IPS DF 4.7 (cell line): ENCODE results near the gene FUS.
"Not testable (repeated sequence)": the region's sequence is repeated elsewhere in the genome, so short reads cannot be mapped to it uniquely, and the experiment has no call there.

Source experiments
- DNase-seq: peaks from one replicate; pipeline ENCODE4 v3.0.0-alpha.2; 2013; ENCODE audit warnings: low spot score; ENCODE audit errors: extremely low read depth

The FUS gene

GRCh38 chr16:31179747-31180459 is at the start of gene FUS:
TSS of gene FUS (plus strand) at chr16:31180139. CDS start at chr16:31180215, 76 bp downstream.
- DNase-seq = no peak

- DNase-seq = no peak
Measured at GRCh38 chr16:31130336-31130891, 49.5 kb upstream of the FUS start.

- DNase-seq = no peak
Measured at GRCh38 chr16:31130899-31131298, 49.0 kb upstream of the FUS start.

DNA sequence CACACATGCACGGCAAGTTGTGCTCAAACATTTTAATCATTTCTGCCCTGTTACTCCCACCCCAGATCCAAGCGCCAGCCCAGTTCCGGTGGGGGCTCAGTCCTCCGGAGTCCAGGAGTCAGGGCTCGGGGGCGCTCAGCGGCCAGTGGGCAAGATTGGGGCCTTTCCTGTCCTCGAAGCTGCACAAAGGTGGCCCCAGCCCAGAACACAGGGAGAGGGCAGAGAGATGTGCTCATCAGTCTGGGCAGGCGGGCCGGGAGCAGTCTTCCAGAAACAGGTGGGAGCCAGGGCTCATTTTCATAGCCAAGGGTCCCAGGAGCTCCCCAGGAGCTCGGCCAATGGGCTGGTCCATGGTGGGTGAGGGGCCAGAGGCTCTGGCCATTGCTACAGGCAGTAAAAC is 48.5 kb upstream of the FUS start:
- no peak for DNase-seq

GRCh38 chr16:31131841-31132271 is 48.1 kb upstream of the FUS start:
- no peak for DNase-seq

- DNase-seq = no peak
Measured at GRCh38 chr16:31132303-31132979, 47.5 kb upstream of the FUS start.

- DNase-seq = no peak
Measured at GRCh38 chr16:31133046-31133501, 46.9 kb upstream of the FUS start.

- DNase-seq = no peak
Measured at GRCh38 chr16:31134091-31134571, 45.8 kb upstream of the FUS start.

DNA sequence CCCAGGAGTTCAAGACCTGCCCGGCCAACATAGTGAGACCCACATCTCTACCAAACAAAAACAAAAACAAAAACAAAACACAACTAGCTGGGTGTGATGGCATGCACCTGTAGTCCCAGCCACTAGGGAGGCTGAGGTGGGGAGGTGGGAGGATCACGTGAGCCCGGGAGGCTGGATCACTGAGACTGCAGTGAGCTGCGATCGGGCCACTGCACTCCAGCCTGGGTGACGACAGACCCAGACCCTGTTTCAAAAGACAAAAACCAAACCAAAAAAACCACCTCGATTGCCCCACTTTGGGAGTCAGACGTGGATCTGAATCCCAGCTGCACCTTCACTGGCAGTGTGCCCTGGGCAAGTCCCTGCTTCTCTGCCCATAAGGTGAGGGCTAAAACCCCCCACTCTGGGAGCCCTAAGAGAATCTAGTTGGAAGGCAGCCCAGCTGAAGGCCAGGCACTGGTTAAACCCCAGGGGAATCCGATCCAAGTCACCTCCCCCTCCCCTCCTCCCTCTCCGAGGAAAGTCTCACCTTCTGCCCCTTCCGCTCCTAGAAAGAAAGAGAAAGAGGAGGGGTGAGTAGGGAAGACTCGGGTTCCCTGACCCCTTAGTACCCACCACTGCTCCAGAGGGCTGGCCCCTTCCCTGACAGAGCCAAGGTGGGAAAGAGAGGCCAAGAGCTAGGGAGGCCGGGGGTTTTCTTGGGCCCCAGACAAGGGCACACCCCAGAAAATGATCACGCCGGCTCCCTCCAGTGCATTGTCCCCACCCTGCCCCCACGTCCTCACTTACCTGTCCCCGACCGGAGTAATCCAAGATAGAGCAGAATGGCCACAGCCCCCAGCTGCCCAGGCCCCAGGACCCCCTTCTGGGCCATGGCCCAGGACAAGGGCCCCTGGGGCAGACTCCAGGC is 45.1 kb upstream of the FUS start:
- no peak for DNase-seq

DNA sequence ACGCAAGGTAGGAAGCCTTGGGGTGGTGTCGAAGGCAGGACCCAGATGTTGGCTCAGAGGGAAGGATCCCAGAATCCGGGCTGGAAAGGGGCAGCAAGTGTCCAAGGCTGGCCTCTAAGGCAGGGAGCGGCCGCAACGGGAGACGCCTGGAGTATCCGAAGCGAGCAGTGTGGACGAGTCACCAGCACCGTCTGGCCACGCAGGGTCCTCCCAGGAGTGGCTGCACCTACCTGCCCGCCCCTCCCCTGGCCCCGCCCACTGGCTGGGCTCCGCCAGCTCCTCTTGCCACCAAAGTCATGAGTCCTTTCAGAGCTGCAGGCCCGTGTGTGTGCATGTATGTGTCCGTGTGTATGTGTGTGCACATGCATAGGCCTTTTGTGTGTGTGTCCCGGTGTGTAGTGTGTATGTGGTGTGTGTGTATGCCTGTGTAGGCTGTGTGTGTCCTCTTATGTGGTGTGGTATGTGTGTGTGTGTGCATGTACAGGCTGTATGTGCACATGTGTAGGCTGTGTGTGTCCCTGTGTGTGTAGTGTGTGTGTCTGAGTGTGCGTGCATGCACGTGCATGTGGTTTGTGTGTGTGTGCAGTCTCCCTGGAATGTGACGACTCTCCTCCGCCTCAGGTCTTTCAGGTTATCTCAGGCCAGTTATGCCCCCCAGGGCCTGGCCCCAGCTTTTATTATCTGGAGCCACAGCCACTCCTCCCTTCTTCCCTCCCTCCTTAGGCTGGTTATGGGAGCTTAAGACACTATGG is 44.2 kb upstream of the FUS start, which contains the start of gene PRSS8:
Gene PRSS8 (minus strand): TSS at position 193 of the 752 bp plus-strand sequence. CDS start 229 bp downstream, outside the sequence.
- DNase-seq = no peak

- DNase-seq = no peak
Measured at GRCh38 chr16:31136287-31136662, 43.7 kb upstream of the FUS start.

DNA sequence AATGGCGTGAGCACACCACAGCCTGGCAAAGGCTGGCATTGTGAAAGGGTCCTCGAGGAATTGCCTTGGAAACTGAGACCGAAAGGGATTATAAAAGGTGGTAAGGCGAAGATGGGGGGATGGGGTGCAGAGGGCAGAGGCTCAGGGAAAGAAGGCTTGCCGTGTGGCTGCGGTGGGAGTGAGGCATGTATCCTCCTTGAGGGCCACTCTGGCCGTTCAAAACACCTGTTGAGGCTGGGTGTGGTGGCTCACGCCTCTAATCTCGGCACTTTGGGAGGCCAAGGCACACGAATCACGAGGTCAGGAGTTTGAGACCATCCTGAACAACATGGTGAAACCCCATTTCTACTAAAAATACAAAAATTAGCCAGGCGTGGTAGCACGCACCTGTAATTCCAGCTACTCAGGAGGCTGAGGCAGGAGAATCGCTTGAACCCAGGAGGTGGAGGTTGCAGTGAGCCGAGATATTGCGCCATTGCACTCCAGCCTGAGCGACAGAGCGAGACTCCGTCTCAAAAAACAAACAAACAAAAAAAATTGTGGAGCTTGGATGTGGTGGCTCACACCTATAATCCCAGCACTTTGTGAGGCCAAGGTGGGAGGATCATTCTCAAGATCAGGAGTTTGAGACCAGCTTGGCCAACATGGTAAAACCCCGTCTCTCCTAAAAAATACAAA is 43.0 kb upstream of the FUS start:
- not testable (repeated sequence) for DNase-seq

GRCh38 chr16:31138621-31139578 is 41.0 kb upstream of the FUS start:
- DNase-seq = no peak

GRCh38 chr16:31141071-31141469 is 38.9 kb upstream of the FUS start:
- not testable (repeated sequence) for DNase-seq

GRCh38 chr16:31141489-31142108 is 38.3 kb upstream of the FUS start:
- DNase-seq = no peak

- no peak for DNase-seq
Measured at GRCh38 chr16:31142109-31143010, 37.6 kb upstream of the FUS start.

GRCh38 chr16:31143011-31143693 is 36.8 kb upstream of the FUS start:
- DNase-seq = no peak
